ENCODE results near the gene TNRC18.

DNA sequence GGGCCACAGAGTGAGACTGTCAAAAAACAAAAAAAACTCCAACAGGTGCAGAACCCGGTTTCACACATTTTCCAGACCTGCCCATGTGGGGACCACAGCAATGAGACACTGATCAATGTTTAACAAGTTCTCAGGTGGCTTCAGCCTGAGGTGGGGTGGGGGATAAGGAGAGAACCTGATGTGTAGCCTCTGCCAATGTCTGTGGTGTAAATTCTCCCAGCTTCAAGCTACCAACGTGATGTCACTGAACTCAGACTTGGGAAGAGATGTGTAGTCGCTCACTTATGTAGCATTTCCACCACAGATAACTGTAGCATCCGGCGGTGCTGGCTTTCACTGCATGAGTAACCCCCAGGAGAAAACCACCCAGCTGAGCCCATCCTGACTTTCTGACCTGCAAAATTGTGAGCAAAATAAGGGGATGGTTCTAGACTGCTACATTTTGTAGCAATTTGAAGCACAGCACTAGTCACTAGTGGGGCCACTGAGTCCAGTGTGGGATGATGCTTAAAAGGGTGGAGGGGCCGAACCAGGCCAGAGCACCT lies 13.8 kb upstream of the TNRC18 start:
- TF ChIP-seq, protein P1, sequence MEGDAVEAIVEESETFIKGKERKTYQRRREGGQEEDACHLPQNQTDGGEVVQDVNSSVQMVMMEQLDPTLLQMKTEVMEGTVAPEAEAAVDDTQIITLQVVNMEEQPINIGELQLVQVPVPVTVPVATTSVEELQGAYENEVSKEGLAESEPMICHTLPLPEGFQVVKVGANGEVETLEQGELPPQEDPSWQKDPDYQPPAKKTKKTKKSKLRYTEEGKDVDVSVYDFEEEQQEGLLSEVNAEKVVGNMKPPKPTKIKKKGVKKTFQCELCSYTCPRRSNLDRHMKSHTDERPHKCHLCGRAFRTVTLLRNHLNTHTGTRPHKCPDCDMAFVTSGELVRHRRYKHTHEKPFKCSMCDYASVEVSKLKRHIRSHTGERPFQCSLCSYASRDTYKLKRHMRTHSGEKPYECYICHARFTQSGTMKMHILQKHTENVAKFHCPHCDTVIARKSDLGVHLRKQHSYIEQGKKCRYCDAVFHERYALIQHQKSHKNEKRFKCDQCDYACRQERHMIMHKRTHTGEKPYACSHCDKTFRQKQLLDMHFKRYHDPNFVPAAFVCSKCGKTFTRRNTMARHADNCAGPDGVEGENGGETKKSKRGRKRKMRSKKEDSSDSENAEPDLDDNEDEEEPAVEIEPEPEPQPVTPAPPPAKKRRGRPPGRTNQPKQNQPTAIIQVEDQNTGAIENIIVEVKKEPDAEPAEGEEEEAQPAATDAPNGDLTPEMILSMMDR (IDR thresholded peaks at IDR 0.05; ENCODE audit: low read depth, low read length, missing input control), result no peak
- TF ChIP-seq GABPA (IDR thresholded peaks at IDR 0.05 in 1 of 2, conservative IDR thresholded peaks at IDR 0.05 in 1 of 2) (no peak), TAF1 (conservative IDR thresholded peaks at IDR 0.05) (no peak), FOXA1 (IDR thresholded peaks at IDR 0.05) (no peak), JUND (IDR thresholded peaks at IDR 0.05) (no peak), SP1 (IDR thresholded peaks at IDR 0.05) (no peak), RAD21 (IDR thresholded peaks at IDR 0.05) (no peak), HNF4A (conservative IDR thresholded peaks at IDR 0.05) (no peak), EGR1 (IDR thresholded peaks at IDR 0.05; ENCODE audit: low read depth in 2 of 2) (no peak)
- TF ChIP-seq, protein P2, sequence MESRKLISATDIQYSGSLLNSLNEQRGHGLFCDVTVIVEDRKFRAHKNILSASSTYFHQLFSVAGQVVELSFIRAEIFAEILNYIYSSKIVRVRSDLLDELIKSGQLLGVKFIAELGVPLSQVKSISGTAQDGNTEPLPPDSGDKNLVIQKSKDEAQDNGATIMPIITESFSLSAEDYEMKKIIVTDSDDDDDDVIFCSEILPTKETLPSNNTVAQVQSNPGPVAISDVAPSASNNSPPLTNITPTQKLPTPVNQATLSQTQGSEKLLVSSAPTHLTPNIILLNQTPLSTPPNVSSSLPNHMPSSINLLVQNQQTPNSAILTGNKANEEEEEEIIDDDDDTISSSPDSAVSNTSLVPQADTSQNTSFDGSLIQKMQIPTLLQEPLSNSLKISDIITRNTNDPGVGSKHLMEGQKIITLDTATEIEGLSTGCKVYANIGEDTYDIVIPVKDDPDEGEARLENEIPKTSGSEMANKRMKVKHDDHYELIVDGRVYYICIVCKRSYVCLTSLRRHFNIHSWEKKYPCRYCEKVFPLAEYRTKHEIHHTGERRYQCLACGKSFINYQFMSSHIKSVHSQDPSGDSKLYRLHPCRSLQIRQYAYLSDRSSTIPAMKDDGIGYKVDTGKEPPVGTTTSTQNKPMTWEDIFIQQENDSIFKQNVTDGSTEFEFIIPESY (IDR thresholded peaks at IDR 0.05), result no peak

Data from liver (tissue), 3 donors.